Neural cell (in vitro differentiated cells): Measurements from ENCODE around the gene CEACAM4. TPM values are rescaled to one million over a fixed set of nuclear protein-coding genes. Genes with fewer than 3 reads are reported as not detected.

ENCODE experiments used
- H2AFZ ChIP-seq: fragments of 200-600, 300-800 bp; sonication (generic), shearing (Covaris generic); 2 replicates; pipeline ENCODE4 v1.6.0; 2014; ENCODE audit warnings: low read depth, mild to moderate bottlenecking, antibody characterized with exemption, low read length, moderate library complexity
- H3F3A ChIP-seq: fragments of 200-600 bp; shearing (Covaris generic); 2 replicates; pipeline ENCODE4 v1.6.1; 2016; ENCODE audit warnings: mild to moderate bottlenecking, moderate library complexity, mixed read lengths, antibody characterized with exemption, low read length; ENCODE audit not compliant: insufficient read depth, poor library complexity, severe bottlenecking
- H3K27ac ChIP-seq: fragments of 200-600, 300-800 bp; sonication (generic), shearing (Covaris generic); 2 replicates; pipeline ENCODE4 v1.5.1; 2014; ENCODE audit warnings: mild to moderate bottlenecking, low read length, moderate library complexity
- H3K27me3 ChIP-seq: fragments of 300-800, 200-600 bp; sonication (generic), shearing (Covaris generic); 2 replicates; pipeline ENCODE4 v1.6.0; 2014; ENCODE audit warnings: mild to moderate bottlenecking, low read depth, low read length, moderate library complexity; ENCODE audit not compliant: insufficient read depth
- H3K36me3 ChIP-seq: fragments of 300-800, 200-600 bp; sonication (generic), shearing (Covaris generic); 2 replicates; pipeline ENCODE4 v1.5.1; 2014; ENCODE audit warnings: mild to moderate bottlenecking, antibody characterized with exemption, low read length, moderate library complexity; ENCODE audit not compliant: insufficient read depth
- H3K4me2 ChIP-seq: fragments of 300-800, 200-600 bp; sonication (generic), shearing (Covaris generic); 2 replicates; pipeline ENCODE4 v1.6.0; 2014; ENCODE audit warnings: mild to moderate bottlenecking, low read length
- H3K4me3 ChIP-seq: fragments of 300-800, 200-600 bp; sonication (generic), shearing (Covaris generic); 2 replicates; pipeline ENCODE4 v1.5.1; 2014; ENCODE audit warnings: mild to moderate bottlenecking, low read length, moderate library complexity
- H3K79me2 ChIP-seq: fragments of 200-600 bp; shearing (Covaris generic); replicated peaks from 2 replicates; pipeline ENCODE4 v1.6.0; 2014; ENCODE audit warnings: mild to moderate bottlenecking, low read length, moderate library complexity; ENCODE audit not compliant: insufficient read depth
- H3K9ac ChIP-seq: fragments of 300-800, 200-600 bp; sonication (generic), shearing (Covaris generic); 2 replicates; pipeline ENCODE4 v1.6.1; 2016; ENCODE audit warnings: mild to moderate bottlenecking, low read length, mixed read lengths
- H3K9me2 ChIP-seq: fragments of 200-600 bp; shearing (Covaris generic); 2 replicates; pipeline ENCODE4 v1.6.1; 2016; ENCODE audit warnings: mild to moderate bottlenecking, low read length, mixed read lengths; ENCODE audit not compliant: insufficient read depth
- H3K9me3 ChIP-seq: fragments of 200-600, 300-800 bp; sonication (generic), shearing (Covaris generic); 2 replicates; pipeline ENCODE4 v1.6.1; 2016; ENCODE audit warnings: mild to moderate bottlenecking, mixed run types, low read length, moderate library complexity, mixed read lengths
- H4K20me1 ChIP-seq: fragments of 200-600 bp; shearing (Covaris generic); 2 replicates; pipeline ENCODE4 v1.6.1; 2016; ENCODE audit warnings: mild to moderate bottlenecking, mixed run types; ENCODE audit not compliant: insufficient read depth
- EP300 ChIP-seq: fragments of 450-650 bp; conservative IDR thresholded peaks from 2 replicates; pipeline ENCODE4 v1.6.1; 2014; ENCODE audit warnings: antibody characterized with exemption, mild to moderate bottlenecking, moderate library complexity; ENCODE audit not compliant: poor library complexity, severe bottlenecking
- EZH2 ChIP-seq: fragments of 200-600, 300-800 bp; shearing (Covaris generic), sonication (generic); IDR thresholded peaks from 2 replicates; pipeline ENCODE4 v1.6.1; 2014; ENCODE audit warnings: antibody characterized with exemption, low read length, borderline replicate concordance, mild to moderate bottlenecking; ENCODE audit not compliant: insufficient read depth, poor library complexity, severe bottlenecking
- MXI1 ChIP-seq: fragments of 450-650 bp; conservative IDR thresholded peaks from 2 replicates; pipeline ENCODE4 v1.6.1; 2014; ENCODE audit warnings: antibody characterized with exemption, mild to moderate bottlenecking; ENCODE audit not compliant: poor library complexity, severe bottlenecking
- POLR2AphosphoS5 ChIP-seq: IDR thresholded peaks from 2 replicates; pipeline ENCODE4 v1.6.1; 2012
- RAD21 ChIP-seq: fragments of 450-650 bp; conservative IDR thresholded peaks from 2 replicates; pipeline ENCODE4 v1.6.1; 2014; ENCODE audit warnings: antibody characterized with exemption, mild to moderate bottlenecking, moderate library complexity
- SMC3 ChIP-seq: fragments of 450-650 bp; conservative IDR thresholded peaks from 2 replicates; pipeline ENCODE4 v1.6.1; 2014; ENCODE audit warnings: antibody characterized with exemption, mild to moderate bottlenecking, moderate library complexity; ENCODE audit not compliant: poor library complexity
- TAF1 ChIP-seq: IDR thresholded peaks from 2 replicates; pipeline ENCODE4 v1.6.1; 2012; ENCODE audit warnings: low read depth
- polyA plus RNA-seq: library from polyadenylated mRNA; depleted of rRNA; stranded (reverse); fragments of >200 nt; gene quantifications from 2 replicates; pipeline ENCODE4 v1.2.3, GENCODE V29; 2014
- TF ChIP-seq, protein P1 (sequence below): IDR thresholded peaks from 2 replicates; pipeline ENCODE4 v1.6.1; 2012; ENCODE audit warnings: borderline replicate concordance
- TF ChIP-seq, protein P2 (sequence below): fragments of 450-650 bp; IDR thresholded peaks from 2 replicates; pipeline ENCODE4 v1.5.1; 2014; ENCODE audit warnings: antibody characterized with exemption, mild to moderate bottlenecking, moderate library complexity; ENCODE audit not compliant: poor library complexity, severe bottlenecking

Gene CEACAM4
- polyA plus RNA-seq, 1 donor from 2014 or later: not detected

DNA sequence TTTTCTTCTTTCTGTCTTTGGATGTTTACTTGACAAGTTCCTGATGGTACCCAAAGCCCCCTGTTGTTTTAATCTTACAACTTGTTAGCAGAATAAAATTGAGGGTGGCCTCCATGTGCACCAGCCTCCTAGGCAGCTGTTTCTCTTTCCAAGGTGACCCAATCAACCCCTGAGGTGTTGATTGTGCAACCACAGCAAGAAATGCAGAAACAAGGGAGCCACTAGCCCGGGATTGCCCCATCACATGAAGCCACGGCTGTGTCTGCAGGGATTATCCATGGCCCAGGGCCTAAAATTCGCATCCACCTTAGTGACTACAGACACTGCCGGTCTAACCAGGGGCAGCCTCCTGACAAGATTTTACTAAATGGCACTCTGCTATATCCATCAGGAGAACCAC lies 14.4 kb downstream of the CEACAM4 start:
- no peaks in the 10 kb centered on the region for H3K9me2 ChIP-seq

DNA sequence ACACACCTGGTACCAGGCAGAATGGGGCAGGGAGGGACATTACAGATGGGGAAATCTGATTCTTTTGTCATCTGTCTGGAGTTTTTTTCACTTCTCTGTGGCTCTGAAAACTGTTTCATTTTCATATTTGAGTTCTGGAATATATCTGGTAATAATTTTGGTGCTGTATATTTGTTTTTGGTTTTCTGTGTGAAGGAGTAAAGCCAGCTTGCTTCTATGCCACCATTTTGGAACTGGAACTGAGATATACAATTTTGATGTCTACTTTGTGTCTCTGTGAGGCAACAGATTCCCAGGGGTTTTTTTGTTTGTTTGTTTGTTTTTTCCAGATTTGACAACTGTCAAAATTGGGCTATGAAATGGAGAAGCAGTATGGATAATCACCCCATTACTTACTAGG lies 16.1 kb downstream of the CEACAM4 start:
- Histone ChIP-seq H4K20me1 (no peaks in the 10 kb centered on the region), H3K9me3 (no peaks in the 10 kb centered on the region), H3K79me2 (no peaks in the 10 kb centered on the region), H3K9ac (no peak overlapping the region), H3K27me3 (no peaks in the 10 kb centered on the region), H3K36me3 (no peaks in the 10 kb centered on the region), H2AFZ (no peak overlapping the region), H3K27ac (no peak overlapping the region), H3F3A (no peaks in the 10 kb centered on the region), H3K4me2 (no peak overlapping the region), H3K9me2 (no peaks in the 10 kb centered on the region), H3K4me3 (no peak overlapping the region)
- TF ChIP-seq, protein P1, sequence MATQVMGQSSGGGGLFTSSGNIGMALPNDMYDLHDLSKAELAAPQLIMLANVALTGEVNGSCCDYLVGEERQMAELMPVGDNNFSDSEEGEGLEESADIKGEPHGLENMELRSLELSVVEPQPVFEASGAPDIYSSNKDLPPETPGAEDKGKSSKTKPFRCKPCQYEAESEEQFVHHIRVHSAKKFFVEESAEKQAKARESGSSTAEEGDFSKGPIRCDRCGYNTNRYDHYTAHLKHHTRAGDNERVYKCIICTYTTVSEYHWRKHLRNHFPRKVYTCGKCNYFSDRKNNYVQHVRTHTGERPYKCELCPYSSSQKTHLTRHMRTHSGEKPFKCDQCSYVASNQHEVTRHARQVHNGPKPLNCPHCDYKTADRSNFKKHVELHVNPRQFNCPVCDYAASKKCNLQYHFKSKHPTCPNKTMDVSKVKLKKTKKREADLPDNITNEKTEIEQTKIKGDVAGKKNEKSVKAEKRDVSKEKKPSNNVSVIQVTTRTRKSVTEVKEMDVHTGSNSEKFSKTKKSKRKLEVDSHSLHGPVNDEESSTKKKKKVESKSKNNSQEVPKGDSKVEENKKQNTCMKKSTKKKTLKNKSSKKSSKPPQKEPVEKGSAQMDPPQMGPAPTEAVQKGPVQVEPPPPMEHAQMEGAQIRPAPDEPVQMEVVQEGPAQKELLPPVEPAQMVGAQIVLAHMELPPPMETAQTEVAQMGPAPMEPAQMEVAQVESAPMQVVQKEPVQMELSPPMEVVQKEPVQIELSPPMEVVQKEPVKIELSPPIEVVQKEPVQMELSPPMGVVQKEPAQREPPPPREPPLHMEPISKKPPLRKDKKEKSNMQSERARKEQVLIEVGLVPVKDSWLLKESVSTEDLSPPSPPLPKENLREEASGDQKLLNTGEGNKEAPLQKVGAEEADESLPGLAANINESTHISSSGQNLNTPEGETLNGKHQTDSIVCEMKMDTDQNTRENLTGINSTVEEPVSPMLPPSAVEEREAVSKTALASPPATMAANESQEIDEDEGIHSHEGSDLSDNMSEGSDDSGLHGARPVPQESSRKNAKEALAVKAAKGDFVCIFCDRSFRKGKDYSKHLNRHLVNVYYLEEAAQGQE: no peak
- TF ChIP-seq EZH2: no peak
- TF ChIP-seq MXI1: no peak
- no peak for TF ChIP-seq EP300
- no peak for TF ChIP-seq SMC3
- no peak for TF ChIP-seq POLR2AphosphoS5
- no peak for TF ChIP-seq TAF1
- no peak for TF ChIP-seq RAD21
- TF ChIP-seq, protein P2, sequence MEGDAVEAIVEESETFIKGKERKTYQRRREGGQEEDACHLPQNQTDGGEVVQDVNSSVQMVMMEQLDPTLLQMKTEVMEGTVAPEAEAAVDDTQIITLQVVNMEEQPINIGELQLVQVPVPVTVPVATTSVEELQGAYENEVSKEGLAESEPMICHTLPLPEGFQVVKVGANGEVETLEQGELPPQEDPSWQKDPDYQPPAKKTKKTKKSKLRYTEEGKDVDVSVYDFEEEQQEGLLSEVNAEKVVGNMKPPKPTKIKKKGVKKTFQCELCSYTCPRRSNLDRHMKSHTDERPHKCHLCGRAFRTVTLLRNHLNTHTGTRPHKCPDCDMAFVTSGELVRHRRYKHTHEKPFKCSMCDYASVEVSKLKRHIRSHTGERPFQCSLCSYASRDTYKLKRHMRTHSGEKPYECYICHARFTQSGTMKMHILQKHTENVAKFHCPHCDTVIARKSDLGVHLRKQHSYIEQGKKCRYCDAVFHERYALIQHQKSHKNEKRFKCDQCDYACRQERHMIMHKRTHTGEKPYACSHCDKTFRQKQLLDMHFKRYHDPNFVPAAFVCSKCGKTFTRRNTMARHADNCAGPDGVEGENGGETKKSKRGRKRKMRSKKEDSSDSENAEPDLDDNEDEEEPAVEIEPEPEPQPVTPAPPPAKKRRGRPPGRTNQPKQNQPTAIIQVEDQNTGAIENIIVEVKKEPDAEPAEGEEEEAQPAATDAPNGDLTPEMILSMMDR: no peak

More for the DNA sequence above, 14.4 kb downstream of the CEACAM4 start:
- Histone ChIP-seq H3F3A (no peaks in the 10 kb centered on the region), H3K27me3 (no peaks in the 10 kb centered on the region), H3K4me2 (no peak overlapping the region), H3K9ac (no peak overlapping the region), H3K36me3 (no peaks in the 10 kb centered on the region), H2AFZ (no peak overlapping the region), H4K20me1 (no peaks in the 10 kb centered on the region), H3K27ac (no peak overlapping the region), H3K9me3 (no peaks in the 10 kb centered on the region), H3K79me2 (no peaks in the 10 kb centered on the region), H3K4me3 (no peak overlapping the region)
- TF ChIP-seq MXI1 (no peak), TAF1 (no peak), EZH2 (no peak), POLR2AphosphoS5 (no peak), RAD21 (no peak), EP300 (no peak), SMC3 (no peak)
- TF ChIP-seq, protein P1: no peak
- TF ChIP-seq, protein P2: no peak
